ENCODE results near the gene TSSK2.
A peak's percentile ranks its signal among the peaks of the same experiment; 100 is the strongest.

TSSK2 gene

GRCh38 chr22:19106886-19107729, 24.0 kb upstream of the TSSK2 start:
- DNase-seq (ENCODE audit: low read depth), result no peak

GRCh38 chr22:19107730-19108074, 23.4 kb upstream of the TSSK2 start:
- DNase-seq (ENCODE audit: low read depth), result no peak

GRCh38 chr22:19108807-19109197, 22.3 kb upstream of the TSSK2 start:
- DNase-seq (ENCODE audit: low read depth), result no peak

- peak; percentile 44 for DNase-seq (ENCODE audit: low read depth)
These were observed 21.7 kb upstream of the TSSK2 start for GRCh38 chr22:19109198-19110063.

GRCh38 chr22:19110064-19110458, 21.0 kb upstream of the TSSK2 start:
- no peak for DNase-seq (ENCODE audit: low read depth)

GRCh38 chr22:19110646-19111045, 20.5 kb upstream of the TSSK2 start:
- DNase-seq (ENCODE audit: low read depth), result no peak

GRCh38 chr22:19111140-19111539, 20.0 kb upstream of the TSSK2 start:
- DNase-seq (ENCODE audit: low read depth), result no peak

GRCh38 chr22:19111584-19111983, 19.5 kb upstream of the TSSK2 start:
- no peak for DNase-seq (ENCODE audit: low read depth)

GRCh38 chr22:19113429-19113828, 17.7 kb upstream of the TSSK2 start:
- no peak for DNase-seq (ENCODE audit: low read depth)

- no peak for DNase-seq (ENCODE audit: low read depth)
These were observed 16.0 kb upstream of the TSSK2 start for GRCh38 chr22:19114984-19115552.

- no peak for DNase-seq (ENCODE audit: low read depth)
These were observed 15.5 kb upstream of the TSSK2 start for GRCh38 chr22:19115628-19116027.

GRCh38 chr22:19117111-19117512, 14.0 kb upstream of the TSSK2 start:
- DNase-seq (ENCODE audit: low read depth), result no peak

GRCh38 chr22:19118329-19118880, 12.7 kb upstream of the TSSK2 start:
- no peak for DNase-seq (ENCODE audit: low read depth)

GRCh38 chr22:19119949-19120348, 11.2 kb upstream of the TSSK2 start:
- no peak for DNase-seq (ENCODE audit: low read depth)

GRCh38 chr22:19120829-19121630, 10.1 kb upstream of the TSSK2 start:
- no peak for DNase-seq (ENCODE audit: low read depth)

GRCh38 chr22:19121631-19122142, 9.4 kb upstream of the TSSK2 start:
- no peak for DNase-seq (ENCODE audit: low read depth)

- DNase-seq (ENCODE audit: low read depth), result peak; percentile 96
These were observed 8.9 kb upstream of the TSSK2 start, which contains the start of gene DGCR2 for GRCh38 chr22:19122143-19122751. TSS of gene DGCR2 (minus strand) at chr22:19122412. CDS start at chr22:19122206, 206 bp downstream.

- no peak for DNase-seq (ENCODE audit: low read depth)
These were observed 8.2 kb upstream of the TSSK2 start for GRCh38 chr22:19122752-19123492.

- no peak for DNase-seq (ENCODE audit: low read depth)
These were observed 7.2 kb upstream of the TSSK2 start for GRCh38 chr22:19123936-19124335.

GRCh38 chr22:19124377-19124776, 6.7 kb upstream of the TSSK2 start:
- no peak for DNase-seq (ENCODE audit: low read depth)
